ENCODE results near the gene FBLN2.

FBLN2 gene

DNA sequence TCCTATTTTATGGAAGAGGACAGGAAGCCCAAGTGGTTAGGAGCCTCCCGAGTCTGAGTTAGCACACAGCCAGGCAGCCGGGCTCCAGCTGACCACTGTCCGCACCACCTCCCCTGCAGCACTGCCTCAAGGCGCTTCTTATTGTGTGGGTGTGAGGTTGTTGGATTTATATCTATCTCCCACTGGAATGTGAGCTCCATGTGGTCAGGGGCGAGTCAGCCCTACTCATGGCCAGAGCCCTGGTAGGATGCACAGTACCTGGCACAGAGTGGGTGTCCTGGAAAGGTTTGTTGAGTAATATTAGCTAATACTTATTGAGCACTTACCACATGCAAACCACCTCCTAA is 9.7 kb upstream of the FBLN2 start:
- H3K4me3 Mint-ChIP-seq = no peak overlapping the region
- DNase-seq (ENCODE audit: low spot score in 2 of 2) (no peak), ATAC-seq (replicated peaks; ENCODE audit: extremely low read depth, poor library complexity, severe bottlenecking) (no peak)
- peaks cover 40% of the 10 kb centered on the region for H3K27me3 Mint-ChIP-seq
- peaks cover 8% of the 10 kb centered on the region for H3K4me1 Mint-ChIP-seq
- H3K36me3 Mint-ChIP-seq (ENCODE audit: insufficient read depth) = no peaks in the 10 kb centered on the region
- no peak overlapping the region for H3K27ac Mint-ChIP-seq (ENCODE audit: low read depth)
- no peaks in the 10 kb centered on the region for H3K9me3 Mint-ChIP-seq

- no peak overlapping the region for H3K27ac Mint-ChIP-seq (ENCODE audit: low read depth)
- no peaks in the 10 kb centered on the region for H3K9me3 Mint-ChIP-seq
- H3K4me1 Mint-ChIP-seq = peaks cover 12% of the 10 kb centered on the region
- no peak for DNase-seq (ENCODE audit: low spot score in 2 of 2)
- no peak overlapping the region for H3K4me3 Mint-ChIP-seq
- H3K27me3 Mint-ChIP-seq = peaks cover 42% of the 10 kb centered on the region
- H3K36me3 Mint-ChIP-seq (ENCODE audit: insufficient read depth) = no peaks in the 10 kb centered on the region
- no peak for ATAC-seq (replicated peaks; ENCODE audit: extremely low read depth, poor library complexity, severe bottlenecking)
Observed at GRCh38 chr3:13539671-13540070, 9.3 kb upstream of the FBLN2 start.

- H3K36me3 Mint-ChIP-seq (ENCODE audit: insufficient read depth) = no peaks in the 10 kb centered on the region
- H3K27me3 Mint-ChIP-seq = peaks cover 42% of the 10 kb centered on the region
- no peak for ATAC-seq (replicated peaks; ENCODE audit: extremely low read depth, poor library complexity, severe bottlenecking)
- no peak for DNase-seq (ENCODE audit: low spot score in 2 of 2)
- no peaks in the 10 kb centered on the region for H3K9me3 Mint-ChIP-seq
- H3K4me1 Mint-ChIP-seq = peaks cover 18% of the 10 kb centered on the region
- no peak overlapping the region for H3K27ac Mint-ChIP-seq (ENCODE audit: low read depth)
- no peak overlapping the region for H3K4me3 Mint-ChIP-seq
Observed at GRCh38 chr3:13540297-13540995, 8.5 kb upstream of the FBLN2 start.

- Mint-ChIP-seq H3K4me1 (peaks cover 14% of the 10 kb centered on the region), H3K36me3 (ENCODE audit: insufficient read depth) (no peaks in the 10 kb centered on the region), H3K4me3 (no peak overlapping the region), H3K27ac (ENCODE audit: low read depth) (no peak overlapping the region), H3K9me3 (no peaks in the 10 kb centered on the region), H3K27me3 (peaks cover 36% of the 10 kb centered on the region)
- ATAC-seq (replicated peaks; ENCODE audit: extremely low read depth, poor library complexity, severe bottlenecking) (no peak), DNase-seq (ENCODE audit: low spot score in 2 of 2) (no peak)
Observed at GRCh38 chr3:13541691-13542090, 7.2 kb upstream of the FBLN2 start.

DNA sequence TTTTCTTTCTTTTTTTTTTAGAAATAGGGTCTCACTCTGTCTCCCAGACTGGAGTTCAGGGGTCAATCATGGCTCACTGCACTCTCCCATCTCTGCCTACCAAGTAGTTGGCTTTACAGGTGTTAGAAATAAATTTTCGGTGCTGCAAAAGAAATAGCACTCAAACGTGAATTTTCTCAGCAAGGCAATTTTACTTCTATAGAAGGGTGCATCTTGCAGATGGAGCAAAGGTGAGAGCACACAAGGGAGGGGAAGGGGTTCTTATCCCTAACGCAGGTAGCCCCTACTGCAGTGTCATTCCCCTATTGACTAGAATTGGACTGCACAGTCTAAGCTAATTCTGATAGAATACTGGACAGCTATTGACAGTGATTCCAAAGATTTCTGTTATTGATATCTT is 6.8 kb upstream of the FBLN2 start:
- peaks cover 33% of the 10 kb centered on the region for H3K27me3 Mint-ChIP-seq
- H3K4me3 Mint-ChIP-seq = no peak overlapping the region
- peaks cover 11% of the 10 kb centered on the region for H3K4me1 Mint-ChIP-seq
- no peaks in the 10 kb centered on the region for H3K9me3 Mint-ChIP-seq
- DNase-seq (ENCODE audit: low spot score in 2 of 2) (no peak), ATAC-seq (replicated peaks; ENCODE audit: extremely low read depth, poor library complexity, severe bottlenecking) (no peak)
- no peak overlapping the region for H3K27ac Mint-ChIP-seq (ENCODE audit: low read depth)
- no peaks in the 10 kb centered on the region for H3K36me3 Mint-ChIP-seq (ENCODE audit: insufficient read depth)

DNA sequence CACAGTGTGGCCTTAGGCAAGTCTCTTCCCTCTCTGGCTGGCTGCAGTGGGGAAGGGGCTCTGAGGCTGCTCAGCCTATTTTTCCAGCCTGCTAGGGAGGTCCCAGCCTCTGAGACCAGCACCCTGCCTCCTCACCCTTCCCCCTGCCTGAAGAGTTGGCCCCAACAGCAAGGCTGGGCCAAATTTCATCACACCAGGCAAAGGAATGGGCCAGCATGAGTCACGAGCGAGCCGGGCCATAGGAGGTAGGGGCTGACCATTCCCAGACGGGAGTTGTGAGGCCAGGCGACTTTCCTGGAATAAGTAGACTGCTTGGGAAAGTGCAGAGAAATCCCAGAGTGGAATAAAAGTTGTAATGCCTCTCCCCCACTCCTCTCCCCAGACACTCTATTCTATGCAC is 5.7 kb upstream of the FBLN2 start:
- H3K27ac Mint-ChIP-seq (ENCODE audit: low read depth) = no peak overlapping the region

GRCh38 chr3:13544293-13544831 is 4.6 kb upstream of the FBLN2 start:
- ATAC-seq (replicated peaks; ENCODE audit: extremely low read depth, poor library complexity, severe bottlenecking) = peak; percentile 69
- Mint-ChIP-seq H3K27ac (ENCODE audit: low read depth) (peak overlapping the region; percentile 45), H3K36me3 (ENCODE audit: insufficient read depth) (no peaks in the 10 kb centered on the region), H3K9me3 (no peaks in the 10 kb centered on the region), H3K27me3 (peaks cover 50% of the 10 kb centered on the region), H3K4me1 (peaks cover 11% of the 10 kb centered on the region), H3K4me3 (no peak overlapping the region)
- DNase-seq (ENCODE audit: low spot score in 2 of 2) = no peak

More for the DNA sequence above, 5.7 kb upstream of the FBLN2 start:
- DNase-seq (ENCODE audit: low spot score in 2 of 2) = no peak
- no peak for ATAC-seq (replicated peaks; ENCODE audit: extremely low read depth, poor library complexity, severe bottlenecking)
- peaks cover 11% of the 10 kb centered on the region for H3K4me1 Mint-ChIP-seq
- no peaks in the 10 kb centered on the region for H3K36me3 Mint-ChIP-seq (ENCODE audit: insufficient read depth)
- H3K4me3 Mint-ChIP-seq = no peak overlapping the region
- no peaks in the 10 kb centered on the region for H3K9me3 Mint-ChIP-seq
- H3K27me3 Mint-ChIP-seq = peaks cover 42% of the 10 kb centered on the region

DNA sequence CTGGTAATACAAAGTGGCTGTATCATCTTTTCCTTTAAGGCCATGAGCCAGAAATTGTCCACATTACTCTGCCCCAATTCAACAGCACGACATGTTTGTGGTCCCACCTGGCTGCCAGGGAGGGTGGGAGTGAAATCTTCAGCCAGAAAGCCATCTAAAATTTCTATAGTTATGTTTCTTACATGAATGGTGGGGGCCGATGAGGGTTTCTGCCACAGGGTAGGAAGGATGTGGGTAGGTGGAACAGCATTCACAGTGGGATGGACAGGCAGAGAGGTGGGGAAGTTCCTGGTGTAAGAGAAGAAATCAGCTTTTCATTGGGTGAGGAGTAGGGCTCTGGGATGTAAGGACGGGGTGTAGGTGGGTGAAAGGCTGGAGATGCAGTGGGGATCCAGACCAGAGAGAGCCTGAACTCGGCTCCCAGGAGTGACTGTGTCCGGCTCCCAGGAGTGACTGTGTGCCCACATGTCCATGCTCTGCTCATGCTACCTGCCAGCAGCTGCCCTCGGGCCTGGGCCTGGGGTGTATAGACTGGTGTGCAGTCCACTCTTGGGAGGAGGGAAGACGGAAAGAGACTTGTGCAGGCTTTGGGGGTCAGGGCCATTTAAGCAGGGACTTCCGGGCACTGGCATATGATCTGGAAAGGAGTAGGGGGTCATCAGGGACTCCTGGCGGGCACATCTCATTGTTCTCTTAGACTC is 3.8 kb upstream of the FBLN2 start:
- Mint-ChIP-seq H3K9me3 (no peaks in the 10 kb centered on the region), H3K27me3 (peaks cover 57% of the 10 kb centered on the region), H3K27ac (ENCODE audit: low read depth) (no peak overlapping the region), H3K4me1 (peaks cover 17% of the 10 kb centered on the region), H3K4me3 (no peak overlapping the region), H3K36me3 (ENCODE audit: insufficient read depth) (no peaks in the 10 kb centered on the region)
- ATAC-seq (replicated peaks; ENCODE audit: extremely low read depth, poor library complexity, severe bottlenecking) (no peak), DNase-seq (ENCODE audit: low spot score in 2 of 2) (no peak)

DNA sequence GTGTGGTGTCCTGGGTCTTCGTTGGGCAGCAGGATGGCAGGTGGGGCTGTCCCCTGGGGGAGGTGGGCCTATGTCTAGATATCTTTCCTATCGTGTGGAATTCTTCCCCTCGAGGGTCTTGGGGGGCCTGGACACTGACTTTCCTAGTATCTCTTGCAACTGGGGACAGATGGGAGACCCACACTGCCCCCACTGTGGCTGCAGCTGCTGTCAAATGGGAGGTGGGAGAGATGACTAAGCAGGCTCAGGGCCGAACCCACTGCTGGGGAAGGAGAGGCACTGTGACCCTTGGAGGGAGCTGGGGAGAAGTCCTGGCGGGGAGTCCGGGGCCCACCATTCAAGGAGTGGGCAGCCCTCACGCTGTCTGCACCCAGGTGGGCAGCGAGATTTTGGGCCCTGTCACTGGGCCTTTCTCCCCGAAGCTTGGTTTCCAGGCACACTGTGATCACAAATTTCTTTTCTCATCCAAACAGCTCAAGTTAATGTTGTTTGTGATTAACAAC is 2.9 kb upstream of the FBLN2 start:
- Mint-ChIP-seq H3K9me3 (no peaks in the 10 kb centered on the region), H3K4me3 (no peak overlapping the region), H3K36me3 (ENCODE audit: insufficient read depth) (no peaks in the 10 kb centered on the region), H3K27ac (ENCODE audit: low read depth) (no peak overlapping the region), H3K27me3 (peaks cover 66% of the 10 kb centered on the region), H3K4me1 (peaks cover 17% of the 10 kb centered on the region)
- ATAC-seq (replicated peaks; ENCODE audit: extremely low read depth, poor library complexity, severe bottlenecking) = no peak
- DNase-seq (ENCODE audit: low spot score in 2 of 2) = no peak

GRCh38 chr3:13546667-13547171 is 2.2 kb upstream of the FBLN2 start:
- no peak for DNase-seq (ENCODE audit: low spot score in 2 of 2)
- no peak overlapping the region for H3K4me3 Mint-ChIP-seq

GRCh38 chr3:13547591-13548371 is 1.1 kb upstream of the FBLN2 start:
- Mint-ChIP-seq H3K27me3 (peaks cover 84% of the 10 kb centered on the region), H3K27ac (ENCODE audit: low read depth) (no peak overlapping the region), H3K36me3 (ENCODE audit: insufficient read depth) (no peaks in the 10 kb centered on the region), H3K4me1 (peaks cover 19% of the 10 kb centered on the region), H3K4me3 (peak overlapping the region; percentile 44), H3K9me3 (no peaks in the 10 kb centered on the region)
- DNase-seq (ENCODE audit: low spot score in 2 of 2) = no peak
- no peak for ATAC-seq (replicated peaks; ENCODE audit: extremely low read depth, poor library complexity, severe bottlenecking)

More at GRCh38 chr3:13546667-13547171, 2.2 kb upstream of the FBLN2 start:
- ATAC-seq (replicated peaks; ENCODE audit: extremely low read depth, poor library complexity, severe bottlenecking) = no peak
- peaks cover 73% of the 10 kb centered on the region for H3K27me3 Mint-ChIP-seq
- peaks cover 17% of the 10 kb centered on the region for H3K4me1 Mint-ChIP-seq
- H3K27ac Mint-ChIP-seq (ENCODE audit: low read depth) = no peak overlapping the region
- H3K9me3 Mint-ChIP-seq = no peaks in the 10 kb centered on the region
- H3K36me3 Mint-ChIP-seq (ENCODE audit: insufficient read depth) = no peaks in the 10 kb centered on the region

DNA sequence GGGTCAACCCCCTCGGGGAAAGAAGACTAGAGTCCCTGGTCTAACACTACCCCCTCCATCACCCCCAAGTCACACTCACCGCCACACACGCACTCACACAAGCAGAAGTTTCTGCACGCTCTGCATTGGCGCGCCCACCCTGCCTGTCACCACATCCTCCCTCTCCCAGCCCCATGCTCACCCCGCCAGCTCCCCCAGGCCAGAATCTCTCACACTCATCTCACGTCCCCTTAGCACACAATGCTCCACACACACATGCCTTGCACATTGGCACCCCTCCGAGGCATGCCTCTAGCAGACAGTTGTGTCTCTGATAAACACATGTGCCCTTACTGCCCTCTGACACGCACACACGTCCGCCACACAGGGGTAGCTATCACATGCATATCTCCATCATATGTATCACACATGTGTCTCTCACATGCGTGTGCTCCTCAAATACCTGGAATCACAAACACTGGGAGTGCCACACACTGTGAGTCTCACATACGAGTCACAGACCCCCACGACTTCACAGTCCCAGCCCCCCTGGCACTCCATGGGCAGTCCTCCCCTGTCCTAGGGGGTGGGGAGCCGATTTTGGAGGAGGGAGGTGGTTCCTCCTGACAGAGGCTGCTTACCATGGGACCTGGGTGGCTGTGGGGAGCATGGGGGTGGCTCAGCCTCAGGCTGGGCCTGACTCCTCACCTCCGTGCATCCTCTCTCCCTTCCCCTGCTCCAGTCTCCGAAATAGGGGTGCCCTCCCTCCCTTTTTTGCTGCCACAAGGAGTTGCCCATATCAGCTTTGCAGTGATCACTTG is 898 bp downstream of the FBLN2 start:
- ATAC-seq (replicated peaks; ENCODE audit: extremely low read depth, poor library complexity, severe bottlenecking) = peak; percentile 50
- Mint-ChIP-seq H3K9me3 (no peaks in the 10 kb centered on the region), H3K4me1 (peaks cover 15% of the 10 kb centered on the region), H3K4me3 (peak overlapping the region; percentile 68), H3K36me3 (ENCODE audit: insufficient read depth) (no peaks in the 10 kb centered on the region), H3K27ac (ENCODE audit: low read depth) (no peak overlapping the region), H3K27me3 (peaks cover 88% of the 10 kb centered on the region)
- DNase-seq (ENCODE audit: low spot score in 2 of 2) = no peak
